HFFc6 (cell line): Measurements from ENCODE around the gene SLC23A3. TPM values are rescaled to one million over a fixed set of nuclear protein-coding genes. Genes with fewer than 3 reads are reported as not detected.
A peak's percentile ranks its signal among the peaks of the same experiment; 100 is the strongest.

ENCODE experiments used
- DNase-seq: peaks from one replicate; pipeline ENCODE4 v3.0.0-alpha.2; 2018
- H3K27ac Mint-ChIP-seq: 2 replicates; pipeline ENCODE4 v1.8.0; 2020; ENCODE audit warnings: mild to moderate bottlenecking, mixed read lengths
- H3K27me3 Mint-ChIP-seq: 2 replicates; pipeline ENCODE4 v1.8.0; 2021; ENCODE audit warnings: mild to moderate bottlenecking, moderate library complexity, mixed read lengths; ENCODE audit not compliant: insufficient read depth
- H3K36me3 Mint-ChIP-seq: 2 replicates; pipeline ENCODE4 v1.8.0; 2021; ENCODE audit warnings: low read depth, mixed read lengths
- H3K4me1 Mint-ChIP-seq: 2 replicates; pipeline ENCODE4 v1.8.0; 2020; ENCODE audit warnings: low read depth, mixed read lengths
- H3K4me3 Mint-ChIP-seq: 2 replicates; pipeline ENCODE4 v1.8.0; 2020; ENCODE audit warnings: mild to moderate bottlenecking, moderate library complexity, mixed read lengths
- H3K9me3 Mint-ChIP-seq: 2 replicates; pipeline ENCODE4 v1.8.0; 2020; ENCODE audit warnings: mild to moderate bottlenecking, mixed read lengths
- CTCF ChIP-seq: fragments of 200-600 bp; sonication (generic); IDR thresholded peaks from 2 replicates; pipeline ENCODE4 v1.5.0; 2021; ENCODE audit warnings: antibody characterized with exemption, mild to moderate bottlenecking
- total RNA-seq, 6 experiments: library from RNA; stranded (reverse); fragmentation: NEBNext Ultra II Directional; extraction: Animal tissue kit (Norgen Biotek cat#: 25700); gene quantifications; 2 replicates in 1 of 6; 3 replicates in 5 of 6; pipeline ENCODE4 v1.2.3, GENCODE V29; 2021

Gene SLC23A3
- total RNA-seq, 6 experiments from 2014 or later, result 0.36 to 1.5 (median 0.88) TPM

- Mint-ChIP-seq H3K36me3 (peaks cover 5% of the 10 kb centered on the region; the same call in 1 of the 2 replicates), H3K4me1 (peaks cover 55% of the 10 kb centered on the region), H3K4me3 (peak overlapping the region; percentile 57), H3K27ac (peak overlapping the region; percentile 29; the same call in 1 of the 2 replicates), H3K27me3 (no peaks in the 10 kb centered on the region; the same call in none of the 2 replicates), H3K9me3 (no peaks in the 10 kb centered on the region)
- TF ChIP-seq CTCF, result no peak
- DNase-seq, result no peak
These were observed 11.8 kb downstream of the SLC23A3 start for GRCh38 chr2:219158025-219158424.

- Mint-ChIP-seq H3K36me3 (peaks cover 5% of the 10 kb centered on the region; the same call in 1 of the 2 replicates), H3K4me1 (peaks cover 55% of the 10 kb centered on the region), H3K27ac (no peak overlapping the region), H3K27me3 (no peaks in the 10 kb centered on the region; the same call in none of the 2 replicates), H3K9me3 (no peaks in the 10 kb centered on the region), H3K4me3 (no peak overlapping the region)
- no peak for DNase-seq
- no peak for TF ChIP-seq CTCF
These were observed 12.4 kb downstream of the SLC23A3 start for GRCh38 chr2:219157396-219157795.

GRCh38 chr2:219155054-219155644 lies 14.7 kb downstream of the SLC23A3 start:
- Mint-ChIP-seq H3K36me3 (peaks cover 5% of the 10 kb centered on the region; the same call in 1 of the 2 replicates), H3K27me3 (no peaks in the 10 kb centered on the region; the same call in 1 of the 2 replicates), H3K27ac (no peak overlapping the region), H3K4me3 (no peak overlapping the region), H3K4me1 (peaks cover 45% of the 10 kb centered on the region), H3K9me3 (no peaks in the 10 kb centered on the region)
- TF ChIP-seq CTCF, result peak; percentile 90
- peak; percentile 52 for DNase-seq

GRCh38 chr2:219149667-219150066 lies 20.2 kb downstream of the SLC23A3 start:
- no peak overlapping the region for H3K27ac Mint-ChIP-seq
- peaks cover 20% of the 10 kb centered on the region for H3K36me3 Mint-ChIP-seq
- no peak for TF ChIP-seq CTCF
- H3K27me3 Mint-ChIP-seq, result no peaks in the 10 kb centered on the region; the same call in 1 of the 2 replicates
- peaks cover 10% of the 10 kb centered on the region; the same call in 1 of the 2 replicates for H3K4me1 Mint-ChIP-seq
- no peak for DNase-seq
- no peaks in the 10 kb centered on the region for H3K9me3 Mint-ChIP-seq
- no peak overlapping the region for H3K4me3 Mint-ChIP-seq

- TF ChIP-seq CTCF, result peak; percentile 68
- Mint-ChIP-seq H3K9me3 (no peaks in the 10 kb centered on the region), H3K36me3 (peaks cover 24% of the 10 kb centered on the region), H3K4me1 (peaks cover 24% of the 10 kb centered on the region), H3K27ac (peak overlapping the region; percentile 69), H3K27me3 (no peaks in the 10 kb centered on the region; the same call in none of the 2 replicates), H3K4me3 (peak overlapping the region; percentile 19; the same call in 1 of the 2 replicates)
- DNase-seq, result peak; percentile 90
These were observed 27.5 kb downstream of the SLC23A3 start for GRCh38 chr2:219142329-219142728.
